Measurements from ENCODE around the gene CCDC187.

CCDC187 gene

DNA sequence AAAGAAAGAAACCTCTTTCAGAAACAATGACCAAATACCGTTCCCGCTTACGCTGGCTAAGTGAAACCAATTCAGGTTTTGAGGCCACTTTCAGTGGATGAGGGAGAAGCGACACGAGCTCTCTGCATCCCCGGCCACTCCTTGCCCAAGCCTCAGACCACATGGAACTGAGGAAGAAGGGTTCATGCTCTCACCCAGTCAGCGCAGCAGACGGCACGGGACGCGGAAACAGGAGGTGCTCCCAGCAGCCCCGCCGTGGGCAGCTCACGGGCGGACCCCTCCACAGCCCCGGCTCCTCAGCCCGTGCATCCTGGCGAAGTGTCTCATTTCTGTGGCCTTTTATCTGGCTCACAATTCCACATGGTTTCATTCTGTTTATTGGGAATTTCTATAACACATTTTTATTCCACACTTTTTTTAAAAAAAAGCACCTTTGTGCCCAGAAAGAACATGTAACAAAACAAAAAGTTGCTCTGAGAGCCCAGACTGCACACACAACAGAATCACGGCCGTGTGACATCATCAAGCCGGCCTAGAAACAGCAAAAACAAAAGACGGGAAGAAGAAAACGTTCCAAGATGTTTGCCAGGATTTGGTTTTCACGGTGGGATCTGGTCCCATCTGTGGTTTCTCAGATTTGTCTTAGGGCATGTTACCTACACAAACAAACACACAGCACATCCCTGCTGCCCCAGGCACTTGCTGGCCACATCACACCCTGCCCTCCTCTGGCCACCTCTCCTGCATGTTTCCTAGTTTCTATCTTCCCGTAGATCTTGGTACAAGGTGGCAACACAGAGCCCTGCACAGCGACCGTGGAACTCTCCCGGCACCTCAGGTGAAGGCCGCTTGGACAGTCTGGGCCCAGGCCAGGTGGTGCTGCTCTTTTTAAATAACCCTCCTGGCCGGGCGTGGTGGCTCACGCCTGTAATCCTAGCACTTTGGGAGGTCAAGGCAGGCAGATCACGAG, 74.5 kb downstream of the CCDC187 start:
- DNase-seq (no peak), ATAC-seq (ENCODE audit: insufficient read depth, low read depth) (no peak)
- peaks cover 59% of the 10 kb centered on the region for H4K20me1 ChIP-seq (ENCODE audit: insufficient read depth, low read length)
- H3K27me3 ChIP-seq (ENCODE audit: insufficient read depth, low read length, poor library complexity), result no peaks in the 10 kb centered on the region
- H3K4me1 ChIP-seq (ENCODE audit: insufficient read depth, low read length), result no peaks in the 10 kb centered on the region
- no peak overlapping the region for H2AFZ ChIP-seq (ENCODE audit: low read depth, low read length)
- no peak overlapping the region for H3K4me3 ChIP-seq (ENCODE audit: low read depth in 1 of 2, low read length in 2 of 2)
- H3K4me2 ChIP-seq (ENCODE audit: insufficient read depth, low read length), result no peak overlapping the region
- H3K36me3 ChIP-seq (ENCODE audit: insufficient read depth, low read length), result peaks cover 37% of the 10 kb centered on the region
- H3K9ac ChIP-seq (ENCODE audit: low read depth, low read length), result no peak overlapping the region
- TF ChIP-seq EZH2 (IDR thresholded peaks at IDR 0.05; ENCODE audit: borderline replicate concordance, low read depth, low read length, severe bottlenecking), result no peak
- TF ChIP-seq, protein P1, sequence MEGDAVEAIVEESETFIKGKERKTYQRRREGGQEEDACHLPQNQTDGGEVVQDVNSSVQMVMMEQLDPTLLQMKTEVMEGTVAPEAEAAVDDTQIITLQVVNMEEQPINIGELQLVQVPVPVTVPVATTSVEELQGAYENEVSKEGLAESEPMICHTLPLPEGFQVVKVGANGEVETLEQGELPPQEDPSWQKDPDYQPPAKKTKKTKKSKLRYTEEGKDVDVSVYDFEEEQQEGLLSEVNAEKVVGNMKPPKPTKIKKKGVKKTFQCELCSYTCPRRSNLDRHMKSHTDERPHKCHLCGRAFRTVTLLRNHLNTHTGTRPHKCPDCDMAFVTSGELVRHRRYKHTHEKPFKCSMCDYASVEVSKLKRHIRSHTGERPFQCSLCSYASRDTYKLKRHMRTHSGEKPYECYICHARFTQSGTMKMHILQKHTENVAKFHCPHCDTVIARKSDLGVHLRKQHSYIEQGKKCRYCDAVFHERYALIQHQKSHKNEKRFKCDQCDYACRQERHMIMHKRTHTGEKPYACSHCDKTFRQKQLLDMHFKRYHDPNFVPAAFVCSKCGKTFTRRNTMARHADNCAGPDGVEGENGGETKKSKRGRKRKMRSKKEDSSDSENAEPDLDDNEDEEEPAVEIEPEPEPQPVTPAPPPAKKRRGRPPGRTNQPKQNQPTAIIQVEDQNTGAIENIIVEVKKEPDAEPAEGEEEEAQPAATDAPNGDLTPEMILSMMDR (IDR thresholded peaks at IDR 0.05; ENCODE audit: borderline replicate concordance, extremely low read depth, low read length, poor library complexity, severe bottlenecking), result no peak
- peaks cover 39% of the 10 kb centered on the region; the same call in 1 of the 2 replicates for H3K79me2 ChIP-seq (ENCODE audit: insufficient read depth, low read length)
- no peak overlapping the region for H3K27ac ChIP-seq (ENCODE audit: low read length)
- no peaks in the 10 kb centered on the region for H3K9me3 ChIP-seq (ENCODE audit: insufficient read depth, low read length, severe bottlenecking)

DNA sequence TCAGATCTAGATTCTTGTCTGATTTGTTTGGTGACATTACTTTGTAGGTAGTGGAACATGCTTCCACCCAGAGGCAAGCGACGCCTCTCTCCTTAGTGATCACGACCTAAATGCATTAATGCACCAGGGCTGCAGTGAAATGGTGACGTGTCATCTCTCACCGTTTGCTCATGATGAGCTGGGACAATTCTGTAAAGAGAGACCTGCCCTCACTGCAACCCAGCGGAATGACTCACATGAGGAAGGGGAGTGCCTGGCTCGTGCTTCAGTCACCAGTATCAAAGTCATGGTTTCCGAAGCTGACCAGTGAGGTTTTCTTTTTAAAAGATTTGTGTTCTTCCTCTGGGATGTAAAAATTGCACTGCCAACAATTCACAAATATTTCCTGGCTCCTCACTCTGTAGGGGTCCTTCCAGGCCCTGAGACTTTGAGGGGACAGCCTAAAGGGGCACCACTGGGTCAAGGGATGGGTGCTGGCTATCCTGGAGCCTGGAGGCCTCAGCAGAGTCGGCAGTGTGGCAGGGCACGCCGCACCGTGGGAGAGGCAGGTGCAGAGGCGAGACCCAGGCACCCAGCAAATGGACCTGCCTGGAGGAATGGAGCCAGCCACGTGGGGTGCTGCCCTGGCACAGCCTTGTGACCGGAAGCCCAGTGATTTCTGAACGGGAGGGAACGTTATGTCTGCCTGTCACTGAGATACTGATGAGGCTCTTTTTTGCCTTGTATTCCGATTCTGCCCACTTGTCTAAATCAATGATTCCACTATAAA, 75.6 kb downstream of the CCDC187 start:
- H3K9ac ChIP-seq (ENCODE audit: low read depth, low read length), result no peak overlapping the region
- H3K4me1 ChIP-seq (ENCODE audit: insufficient read depth, low read length), result no peaks in the 10 kb centered on the region
- TF ChIP-seq, protein P1 (IDR thresholded peaks at IDR 0.05; ENCODE audit: borderline replicate concordance, extremely low read depth, low read length, poor library complexity, severe bottlenecking), result no peak
- TF ChIP-seq EZH2 (IDR thresholded peaks at IDR 0.05; ENCODE audit: borderline replicate concordance, low read depth, low read length, severe bottlenecking), result no peak
- H3K27me3 ChIP-seq (ENCODE audit: insufficient read depth, low read length, poor library complexity), result no peaks in the 10 kb centered on the region
- H4K20me1 ChIP-seq (ENCODE audit: insufficient read depth, low read length), result peaks cover 54% of the 10 kb centered on the region
- DNase-seq (no peak), ATAC-seq (ENCODE audit: insufficient read depth, low read depth) (no peak)
- H3K27ac ChIP-seq (ENCODE audit: low read length), result no peak overlapping the region
- H2AFZ ChIP-seq (ENCODE audit: low read depth, low read length), result no peak overlapping the region
- H3K9me3 ChIP-seq (ENCODE audit: insufficient read depth, low read length, severe bottlenecking), result no peaks in the 10 kb centered on the region
- H3K4me3 ChIP-seq (ENCODE audit: low read depth in 1 of 2, low read length in 2 of 2), result no peak overlapping the region
- H3K36me3 ChIP-seq (ENCODE audit: insufficient read depth, low read length), result peaks cover 38% of the 10 kb centered on the region
- no peak overlapping the region for H3K4me2 ChIP-seq (ENCODE audit: insufficient read depth, low read length)
- peaks cover 39% of the 10 kb centered on the region; the same call in 1 of the 2 replicates for H3K79me2 ChIP-seq (ENCODE audit: insufficient read depth, low read length)

DNA sequence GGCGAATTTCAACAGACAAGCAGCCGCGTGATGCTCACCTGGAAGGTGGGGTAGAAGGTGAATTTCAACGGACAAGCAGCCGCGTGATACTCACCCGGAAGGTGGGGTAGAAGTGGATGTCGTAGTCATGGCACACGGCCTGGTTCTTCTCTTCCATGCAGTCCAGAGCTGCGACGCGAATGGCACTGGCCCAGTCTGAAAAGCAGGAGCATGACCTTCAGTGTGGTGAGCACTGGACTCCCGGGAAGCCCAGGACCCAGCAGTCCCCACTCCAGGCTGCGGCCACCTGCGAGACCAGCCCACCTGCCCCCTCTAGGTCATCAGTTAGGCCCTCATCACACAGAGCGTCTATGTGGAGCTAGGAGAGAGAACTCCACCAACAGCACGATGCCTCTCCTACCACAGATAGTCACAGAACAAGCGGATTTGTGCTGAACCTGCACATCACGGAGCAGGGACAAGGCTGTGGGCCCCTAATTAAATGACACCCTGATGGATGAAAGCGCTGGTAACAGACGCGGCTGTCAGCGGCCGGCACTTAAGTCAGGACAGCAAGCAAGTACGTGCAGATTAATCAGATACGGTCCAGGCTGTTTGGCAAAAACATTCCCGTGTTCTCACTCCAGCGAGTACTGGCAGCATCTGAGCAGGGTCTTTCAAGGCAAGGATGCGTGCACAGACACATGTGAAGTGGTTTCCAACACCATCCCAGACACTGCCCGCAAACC, 77.0 kb downstream of the CCDC187 start:
- TF ChIP-seq, protein P1 (IDR thresholded peaks at IDR 0.05; ENCODE audit: borderline replicate concordance, extremely low read depth, low read length, poor library complexity, severe bottlenecking), result no peak
- no peak for TF ChIP-seq EZH2 (IDR thresholded peaks at IDR 0.05; ENCODE audit: borderline replicate concordance, low read depth, low read length, severe bottlenecking)
- Histone ChIP-seq H3K9ac (ENCODE audit: low read depth, low read length) (no peak overlapping the region), H3K4me2 (ENCODE audit: insufficient read depth, low read length) (no peak overlapping the region), H3K27me3 (ENCODE audit: insufficient read depth, low read length, poor library complexity) (no peaks in the 10 kb centered on the region), H3K27ac (ENCODE audit: low read length) (no peak overlapping the region), H3K36me3 (ENCODE audit: insufficient read depth, low read length) (peaks cover 52% of the 10 kb centered on the region), H3K9me3 (ENCODE audit: insufficient read depth, low read length, severe bottlenecking) (no peaks in the 10 kb centered on the region), H3K4me1 (ENCODE audit: insufficient read depth, low read length) (no peaks in the 10 kb centered on the region), H2AFZ (ENCODE audit: low read depth, low read length) (no peak overlapping the region), H4K20me1 (ENCODE audit: insufficient read depth, low read length) (peaks cover 53% of the 10 kb centered on the region), H3K4me3 (ENCODE audit: low read depth in 1 of 2, low read length in 2 of 2) (no peak overlapping the region), H3K79me2 (ENCODE audit: insufficient read depth, low read length) (peaks cover 31% of the 10 kb centered on the region; the same call in 1 of the 2 replicates)
- DNase-seq (no peak), ATAC-seq (ENCODE audit: insufficient read depth, low read depth) (no peak)
